HCT116 (cell line): ENCODE results near the gene SGCA. TPM values are rescaled to one million over a fixed set of nuclear protein-coding genes. Genes with fewer than 3 reads are reported as not detected.
A peak's percentile ranks its signal among the peaks of the same experiment; 100 is the strongest.

ENCODE experiments used
- ATAC-seq: fragments of 200-7000 bp; cut with Tn5 transposase; 2 replicates; pipeline ENCODE4 v1.9.1; 2020; ENCODE audit warnings: mild to moderate bottlenecking, moderate library complexity
- BruUV-seq: library from RNA; stranded (reverse); fragments of 400-500 nt; replicated peaks from 2 replicates; lab custom pipeline; 2021; lab: Mats Ljungman, UMichigan
- CTCF ChIA-PET: fragments of 300-600 bp; sonication (Branson Sonifier 250); formaldehyde crosslinking; loops from one replicate; lab custom pipeline; 2021; ENCODE audit warnings: antibody characterized with exemption; lab: Charles Lee
- POLR2A ChIA-PET: fragments of 300-600, 350-600 bp; sonication (Branson Sonifier 250); formaldehyde crosslinking; loops from one replicate; lab custom pipeline; 2021; ENCODE audit warnings: antibody characterized with exemption; lab: Charles Lee
- RAD21 ChIA-PET, 2 experiments: fragments of 300-600 bp; sonication (Branson Sonifier 250); formaldehyde crosslinking; loops; one replicate each; lab custom pipeline; 2023; ENCODE audit warnings: low total read pairs in 2 of 2; ENCODE audit not compliant: uncharacterized antibody in 2 of 2, unreplicated experiment in 2 of 2, low non-redundant PET in 1 of 2; lab: Charles Lee
- DNase-seq: peaks from one replicate; pipeline ENCODE4 v3.0.0-alpha.2; 2010; ENCODE audit warnings: low read depth, low spot score
- H2AFZ ChIP-seq: fragments of 200-600 bp; shearing (Covaris generic), sonication (generic); 2 replicates; pipeline ENCODE4 v1.6.1; 2017; ENCODE audit warnings: low read depth, mixed run types, mixed read lengths, antibody characterized with exemption, low read length; ENCODE audit not compliant: poor library complexity, severe bottlenecking
- H3K27ac ChIP-seq: 2 replicates; pipeline ENCODE4 v1.5.1; 2012; ENCODE audit warnings: low read depth, low read length
- H3K27me3 ChIP-seq: fragments of 200-600 bp; sonication (generic); 2 replicates; pipeline ENCODE4 v1.6.1; 2016; ENCODE audit warnings: mixed run types, low read length, mixed read lengths; ENCODE audit not compliant: insufficient read depth
- H3K36me3 ChIP-seq, 2 experiments: fragments of 200-500 bp in 1 of 2; fragments of 200-600 bp in 1 of 2; sonication (Bioruptor generic) in 1 of 2; sonication (generic) in 1 of 2; 2 replicates each; pipeline versions ENCODE4 v1.5.1 to v1.6.1; 2014 to 2016; ENCODE audit warnings: low read length in 2 of 2, inconsistent platforms in 1 of 2, mixed read lengths in 1 of 2, mixed run types in 1 of 2; ENCODE audit not compliant: insufficient read depth in 2 of 2, control insufficient read depth in 1 of 2
- H3K4me1 ChIP-seq, 2 experiments: fragments of 200-600 bp in 1 of 2; sonication (generic) in 1 of 2; 2 replicates each; pipeline versions ENCODE4 v1.5.1 to v1.6.1; 2012 to 2017; ENCODE audit warnings: low read length in 2 of 2, inconsistent platforms in 1 of 2, mild to moderate bottlenecking in 1 of 2, mixed read lengths in 1 of 2, mixed run types in 1 of 2, moderate library complexity in 1 of 2; ENCODE audit not compliant: insufficient read depth in 2 of 2, control insufficient read depth in 1 of 2
- H3K4me2 ChIP-seq: fragments of 200-600 bp; sonication (generic); 2 replicates; pipeline ENCODE4 v1.6.1; 2017; ENCODE audit warnings: mixed run types, low read length, mixed read lengths
- H3K4me3 ChIP-seq, 2 experiments: fragments of 200-600 bp in 1 of 2; sonication (generic) in 1 of 2; replicated peaks in 1 of 2; 2 replicates each; pipeline ENCODE4 v1.5.1; 2011 to 2016; ENCODE audit warnings: low read length in 2 of 2, control low read depth in 1 of 2, low read depth in 1 of 2, mild to moderate bottlenecking in 1 of 2, mixed read lengths in 1 of 2, mixed run types in 1 of 2
- H3K79me2 ChIP-seq: fragments of 200-600 bp; sonication (generic); 2 replicates; pipeline ENCODE4 v1.6.1; 2017; ENCODE audit warnings: mild to moderate bottlenecking, mixed run types, low read length, moderate library complexity, mixed read lengths; ENCODE audit not compliant: insufficient read depth
- H3K9ac ChIP-seq: fragments of 200-600 bp; sonication (generic); 2 replicates; pipeline ENCODE4 v1.6.1; 2016; ENCODE audit warnings: low read length, mixed read lengths
- H3K9me2 ChIP-seq: fragments of 200-600 bp; sonication (generic), shearing (Covaris generic); 2 replicates; pipeline ENCODE4 v1.6.1; 2017; ENCODE audit warnings: mixed run types, mild to moderate bottlenecking, moderate library complexity; ENCODE audit not compliant: insufficient read depth
- H3K9me3 ChIP-seq, 2 experiments: fragments of 200-500 bp in 1 of 2; fragments of 200-600 bp in 1 of 2; sonication (Bioruptor generic) in 1 of 2; sonication (generic) in 1 of 2; 2 replicates each; pipeline ENCODE4 v1.6.1; 2014 to 2017; ENCODE audit warnings: low read length in 2 of 2, mixed read lengths in 2 of 2, inconsistent platforms in 1 of 2, low read depth in 1 of 2, mild to moderate bottlenecking in 1 of 2, mixed run types in 1 of 2, moderate library complexity in 1 of 2; ENCODE audit not compliant: control insufficient read depth in 1 of 2, insufficient read depth in 1 of 2
- H4K20me1 ChIP-seq: fragments of 200-600 bp; sonication (generic), shearing (Covaris generic); 2 replicates; pipeline ENCODE4 v1.6.1; 2017; ENCODE audit warnings: mixed run types, mild to moderate bottlenecking, moderate library complexity; ENCODE audit not compliant: insufficient read depth
- CBX3 ChIP-seq: IDR thresholded peaks from 2 replicates; pipeline ENCODE4 v1.6.1; 2012; ENCODE audit warnings: low read depth
- CEBPB ChIP-seq: IDR thresholded peaks from 2 replicates; pipeline ENCODE4 v1.6.1; 2012; ENCODE audit warnings: low read depth
- EGR1 ChIP-seq: IDR thresholded peaks from 2 replicates; pipeline ENCODE4 v1.6.1; 2012; ENCODE audit warnings: low read depth
- ELF1 ChIP-seq: IDR thresholded peaks from 2 replicates; pipeline ENCODE4 v1.6.1; 2012; ENCODE audit warnings: low read depth, borderline replicate concordance
- EZH2phosphoT487 ChIP-seq: fragments of 200-600 bp; IDR thresholded peaks from 2 replicates; pipeline ENCODE4 v1.6.1; 2018; ENCODE audit warnings: antibody characterized with exemption, borderline replicate concordance
- JUND ChIP-seq: IDR thresholded peaks from 2 replicates; pipeline ENCODE4 v1.6.1; 2012
- SIN3A ChIP-seq: IDR thresholded peaks from 2 replicates; pipeline ENCODE4 v1.6.1; 2012; ENCODE audit warnings: low read depth
- ZFX ChIP-seq: fragments of 450-650 bp; IDR thresholded peaks from 2 replicates; pipeline ENCODE4 v1.6.1; 2017
- intact Hi-C: fragments of 100-400 bp; cut with micrococcal nuclease; formaldehyde crosslinking; loops from 2 replicates; pipeline ENCODE4 v1.10.0; 2022
- total RNA-seq: library from RNA; stranded (reverse); gene quantifications from one replicate; pipeline ENCODE4 v1.2.1, GENCODE V29; 2021; ENCODE audit not compliant: unreplicated experiment
- TF ChIP-seq, protein P1 (sequence below): IDR thresholded peaks from 2 replicates; pipeline ENCODE4 v1.6.1; 2012
- TF ChIP-seq, protein P2 (sequence below): IDR thresholded peaks from 2 replicates; pipeline ENCODE4 v1.6.1; 2011; ENCODE audit warnings: mild to moderate bottlenecking, low read length, moderate library complexity; ENCODE audit not compliant: insufficient replicate concordance; ENCODE audit errors: extremely low read depth
- TF ChIP-seq, protein P3 (sequence below), 3 experiments: fragments of 200-600 bp in 1 of 3; sonication (generic) in 1 of 3; IDR thresholded peaks in 2 of 3; conservative IDR thresholded peaks in 1 of 3; 2 replicates each; pipeline ENCODE4 v1.5.1; 2012 to 2017; ENCODE audit warnings: low read depth in 2 of 3, low read length in 2 of 3, antibody characterized with exemption in 1 of 3, borderline replicate concordance in 1 of 3, control low read depth in 1 of 3, mild to moderate bottlenecking in 1 of 3, mixed read lengths in 1 of 3, mixed run types in 1 of 3, moderate library complexity in 1 of 3; ENCODE audit not compliant: insufficient read depth in 1 of 3

The SGCA gene
- total RNA-seq, 1 experiment from 2014 or later = 0.37 TPM

DNA sequence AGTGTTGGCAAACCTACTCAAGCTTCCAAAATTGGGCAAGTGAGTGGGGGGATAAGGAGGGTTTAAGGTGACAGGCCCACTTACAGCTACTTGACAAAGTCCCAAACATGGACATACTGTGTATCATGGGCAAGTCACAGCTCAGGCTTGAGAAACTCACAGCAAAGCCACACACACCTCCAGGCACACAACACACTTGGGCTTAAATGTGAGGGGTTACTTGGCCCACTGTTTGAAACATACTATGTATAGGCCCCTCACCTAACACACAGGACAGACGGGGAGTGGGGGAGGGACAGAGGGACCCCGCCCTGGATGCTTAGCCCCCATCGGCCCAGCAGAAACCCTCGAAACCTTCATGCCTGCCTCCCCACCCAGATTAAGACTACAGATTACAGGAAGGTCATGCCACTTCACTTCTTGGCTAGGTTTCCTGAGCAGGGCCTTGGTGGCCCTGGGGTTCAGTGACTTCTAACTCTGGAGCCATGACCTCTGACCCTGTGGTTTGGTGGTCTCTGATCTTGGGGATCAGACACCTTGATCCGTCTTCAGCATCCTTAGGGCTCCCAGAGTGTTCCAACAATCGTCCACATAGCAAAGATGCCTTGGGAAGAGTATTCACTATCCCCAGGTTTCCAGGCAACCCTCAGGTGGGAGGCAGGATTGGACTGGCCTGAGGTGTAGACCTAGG is 33.6 kb upstream of the SGCA start:
- ATAC-seq (peak; percentile 14), DNase-seq (no peak)
- Histone ChIP-seq H3K9me2 (no peaks in the 10 kb centered on the region), H3K4me1 (peaks cover 16 to 32% of the 10 kb centered on the region in 2 experiments), H3K79me2 (peaks cover under 1% of the 10 kb centered on the region; the same call in 1 of the 2 replicates), H3K4me2 (no peak overlapping the region), H3K9ac (no peak overlapping the region), H4K20me1 (no peaks in the 10 kb centered on the region), H2AFZ (no peak overlapping the region), H3K4me3 (no peak overlapping the region), H3K36me3 (peaks cover 29 to 31% of the 10 kb centered on the region in 2 experiments; a peak in 3 of 4 replicates), H3K9me3 (no peaks in the 10 kb centered on the region), H3K27me3 (no peaks in the 10 kb centered on the region), H3K27ac (peak overlapping the region; percentile 51; the same call in 1 of the 2 replicates)
- BruUV-seq = TSS peak; percentile 16
- RAD21 ChIA-PET = no interaction called here
- CTCF ChIA-PET = interaction anchor here (1.0 to 2.4 kb wide), 4 partner anchors 15 to 38 kb away, joined by 3 to 7 read pairs (median 5); no protein-coding TSS in a partner anchor
- POLR2A ChIA-PET = interaction anchor here (1.5 kb wide), 1 partner anchor 19 kb away, joined by 4 read pairs; no protein-coding TSS in a partner anchor
- no peak for TF ChIP-seq SIN3A
- TF ChIP-seq EGR1 = no peak
- TF ChIP-seq, protein P1, sequence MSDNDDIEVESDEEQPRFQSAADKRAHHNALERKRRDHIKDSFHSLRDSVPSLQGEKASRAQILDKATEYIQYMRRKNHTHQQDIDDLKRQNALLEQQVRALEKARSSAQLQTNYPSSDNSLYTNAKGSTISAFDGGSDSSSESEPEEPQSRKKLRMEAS = no peak
- TF ChIP-seq CEBPB = no peak
- no peak for TF ChIP-seq ZFX
- TF ChIP-seq EZH2phosphoT487 = no peak
- no peak for TF ChIP-seq ELF1
- TF ChIP-seq, protein P2, sequence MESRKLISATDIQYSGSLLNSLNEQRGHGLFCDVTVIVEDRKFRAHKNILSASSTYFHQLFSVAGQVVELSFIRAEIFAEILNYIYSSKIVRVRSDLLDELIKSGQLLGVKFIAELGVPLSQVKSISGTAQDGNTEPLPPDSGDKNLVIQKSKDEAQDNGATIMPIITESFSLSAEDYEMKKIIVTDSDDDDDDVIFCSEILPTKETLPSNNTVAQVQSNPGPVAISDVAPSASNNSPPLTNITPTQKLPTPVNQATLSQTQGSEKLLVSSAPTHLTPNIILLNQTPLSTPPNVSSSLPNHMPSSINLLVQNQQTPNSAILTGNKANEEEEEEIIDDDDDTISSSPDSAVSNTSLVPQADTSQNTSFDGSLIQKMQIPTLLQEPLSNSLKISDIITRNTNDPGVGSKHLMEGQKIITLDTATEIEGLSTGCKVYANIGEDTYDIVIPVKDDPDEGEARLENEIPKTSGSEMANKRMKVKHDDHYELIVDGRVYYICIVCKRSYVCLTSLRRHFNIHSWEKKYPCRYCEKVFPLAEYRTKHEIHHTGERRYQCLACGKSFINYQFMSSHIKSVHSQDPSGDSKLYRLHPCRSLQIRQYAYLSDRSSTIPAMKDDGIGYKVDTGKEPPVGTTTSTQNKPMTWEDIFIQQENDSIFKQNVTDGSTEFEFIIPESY = no peak
- TF ChIP-seq, protein P3, sequence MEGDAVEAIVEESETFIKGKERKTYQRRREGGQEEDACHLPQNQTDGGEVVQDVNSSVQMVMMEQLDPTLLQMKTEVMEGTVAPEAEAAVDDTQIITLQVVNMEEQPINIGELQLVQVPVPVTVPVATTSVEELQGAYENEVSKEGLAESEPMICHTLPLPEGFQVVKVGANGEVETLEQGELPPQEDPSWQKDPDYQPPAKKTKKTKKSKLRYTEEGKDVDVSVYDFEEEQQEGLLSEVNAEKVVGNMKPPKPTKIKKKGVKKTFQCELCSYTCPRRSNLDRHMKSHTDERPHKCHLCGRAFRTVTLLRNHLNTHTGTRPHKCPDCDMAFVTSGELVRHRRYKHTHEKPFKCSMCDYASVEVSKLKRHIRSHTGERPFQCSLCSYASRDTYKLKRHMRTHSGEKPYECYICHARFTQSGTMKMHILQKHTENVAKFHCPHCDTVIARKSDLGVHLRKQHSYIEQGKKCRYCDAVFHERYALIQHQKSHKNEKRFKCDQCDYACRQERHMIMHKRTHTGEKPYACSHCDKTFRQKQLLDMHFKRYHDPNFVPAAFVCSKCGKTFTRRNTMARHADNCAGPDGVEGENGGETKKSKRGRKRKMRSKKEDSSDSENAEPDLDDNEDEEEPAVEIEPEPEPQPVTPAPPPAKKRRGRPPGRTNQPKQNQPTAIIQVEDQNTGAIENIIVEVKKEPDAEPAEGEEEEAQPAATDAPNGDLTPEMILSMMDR (IDR thresholded peaks at IDR 0.05 in 2 of 3, conservative IDR thresholded peaks at IDR 0.05 in 1 of 3; ENCODE audit: borderline replicate concordance in 1 of 3, insufficient read depth in 1 of 3, low read depth in 2 of 3, low read length in 2 of 3) = no peak
- no peak for TF ChIP-seq CBX3
- TF ChIP-seq JUND = no peak
- intact Hi-C loops = no loop called here
